GM12878 (cell line): ENCODE results near the gene ZNF429. TPM values are rescaled to one million over a fixed set of nuclear protein-coding genes. Genes with fewer than 3 reads are reported as not detected.

ENCODE experiments used
- ATAC-seq: fragments of 200-7000 bp; cut with Tn5 transposase; 3 replicates; pipeline ENCODE4 v1.9.1; 2020; ENCODE audit warnings: mild to moderate bottlenecking, moderate library complexity
- BruUV-seq: library from RNA; stranded (reverse); fragments of 400-500 nt; replicated peaks from 2 replicates; lab custom pipeline; 2021; lab: Mats Ljungman, UMichigan
- CTCF ChIA-PET: fragments of 300-600 bp; sonication (Branson Sonifier 250); formaldehyde crosslinking; extraction: SDS; loops from one replicate; lab custom pipeline; 2021; ENCODE audit warnings: inconsistent platforms; lab: Yijun Ruan, JAX
- POLR2A ChIA-PET: fragments of 350-600 bp; formaldehyde crosslinking; extraction: SDS; loops from one replicate; lab custom pipeline; 2021; ENCODE audit warnings: inconsistent platforms; lab: Charles Lee
- RAD21 ChIA-PET: fragments of 300-600 bp; sonication (Branson Sonifier 250); formaldehyde crosslinking; loops from one replicate; lab custom pipeline; 2023; ENCODE audit warnings: antibody characterized with exemption; ENCODE audit not compliant: unreplicated experiment; lab: Charles Lee
- SMC1A ChIA-PET: fragments of 300-600 bp; sonication (Branson Sonifier 250); formaldehyde crosslinking; loops from one replicate; lab custom pipeline; 2023; ENCODE audit not compliant: unreplicated experiment, uncharacterized antibody; lab: Charles Lee
- DNase-seq: peaks from one replicate; pipeline ENCODE4 v3.0.0-alpha.2; 2011; ENCODE audit warnings: low read depth, low spot score
- FAIRE-seq: peaks from 3 replicates; lab custom pipeline; 2011; peaks lifted over from hg19 to GRCh38; lab: Jason Lieb, UNC
- H2AFZ ChIP-seq: 2 replicates; pipeline ENCODE4 v1.6.0; 2011; ENCODE audit warnings: low read depth, low read length, control low read depth; ENCODE audit not compliant: control insufficient read depth
- H3K27ac ChIP-seq: 2 replicates; pipeline ENCODE4 v1.5.1; 2011; ENCODE audit warnings: control low read depth; ENCODE audit not compliant: control insufficient read depth, insufficient read depth
- H3K27me3 ChIP-seq, 2 experiments: replicated peaks in 1 of 2; 2 replicates each; pipeline versions ENCODE4 v1.6.0 to v1.6.1; 2011; ENCODE audit warnings: low read length in 1 of 2; ENCODE audit not compliant: control insufficient read depth in 2 of 2, insufficient read depth in 2 of 2
- H3K36me3 ChIP-seq, 2 experiments: 2 replicates each; pipeline ENCODE4 v1.5.1; 2011; ENCODE audit warnings: low read length in 1 of 2; ENCODE audit not compliant: control insufficient read depth in 2 of 2, insufficient read depth in 2 of 2
- H3K4me1 ChIP-seq: 2 replicates; pipeline ENCODE4 v1.6.1; 2011; ENCODE audit warnings: mild to moderate bottlenecking, low read length, moderate library complexity, mixed read lengths; ENCODE audit not compliant: control insufficient read depth, insufficient read depth
- H3K4me2 ChIP-seq: 2 replicates; pipeline ENCODE4 v1.6.0; 2011; ENCODE audit warnings: control low read depth; ENCODE audit not compliant: control insufficient read depth, insufficient read depth
- H3K4me3 ChIP-seq: fragments of 200-600 bp; sonication (generic); 2 replicates; pipeline ENCODE4 v1.5.1; 2016
- H3K79me2 ChIP-seq: 2 replicates; pipeline ENCODE4 v1.6.0; 2011; ENCODE audit warnings: low read length; ENCODE audit not compliant: control insufficient read depth, insufficient read depth
- H3K9ac ChIP-seq: 2 replicates; pipeline ENCODE4 v1.8.0; 2011; ENCODE audit warnings: low read length, control low read depth, mixed read lengths; ENCODE audit not compliant: control insufficient read depth, insufficient read depth
- H3K9me3 ChIP-seq: replicated peaks from 3 replicates; pipeline ENCODE4 v1.5.1; 2011; ENCODE audit warnings: mild to moderate bottlenecking, low read length; ENCODE audit not compliant: control insufficient read depth, insufficient read depth
- H4K20me1 ChIP-seq: 2 replicates; pipeline ENCODE4 v1.6.0; 2011; ENCODE audit not compliant: control insufficient read depth, insufficient read depth
- BMI1 ChIP-seq: fragments of 450-650 bp; IDR thresholded peaks from 2 replicates; pipeline ENCODE4 v1.6.1; 2016; ENCODE audit warnings: mild to moderate bottlenecking, moderate library complexity, borderline replicate concordance
- CREB1 ChIP-seq: IDR thresholded peaks from 2 replicates; pipeline ENCODE4 v1.6.1; 2012; ENCODE audit warnings: low read depth, mild to moderate bottlenecking, inconsistent platforms
- EZH2 ChIP-seq: IDR thresholded peaks from 2 replicates; pipeline ENCODE4 v1.6.1; 2012; ENCODE audit warnings: low read depth, mild to moderate bottlenecking, control low read depth, inconsistent platforms, low read length, borderline replicate concordance; ENCODE audit not compliant: control insufficient read depth
- FOXK2 ChIP-seq: fragments of 450-650 bp; IDR thresholded peaks from 2 replicates; pipeline ENCODE4 v1.6.1; 2017; ENCODE audit warnings: mild to moderate bottlenecking, moderate library complexity
- GABPA ChIP-seq: IDR thresholded peaks from 2 replicates; pipeline ENCODE4 v1.6.1; 2014; ENCODE audit warnings: antibody characterized with exemption, low read depth, mild to moderate bottlenecking, inconsistent platforms
- HCFC1 ChIP-seq: fragments of 150-350 bp; IDR thresholded peaks from 2 replicates; pipeline ENCODE4 v1.6.1; 2014; ENCODE audit warnings: low read length
- LARP7 ChIP-seq: fragments of 450-650 bp; IDR thresholded peaks from 2 replicates; pipeline ENCODE4 v1.6.1; 2017; ENCODE audit warnings: mild to moderate bottlenecking
- MEF2A ChIP-seq: IDR thresholded peaks from 2 replicates; pipeline ENCODE4 v1.6.1; 2011; ENCODE audit warnings: low read depth, mild to moderate bottlenecking, low read length, moderate library complexity; ENCODE audit not compliant: insufficient read depth
- RBBP5 ChIP-seq: fragments of 200-600 bp; sonication (generic); conservative IDR thresholded peaks from 2 replicates; pipeline ENCODE4 v1.6.1; 2016
- SMC3 ChIP-seq: IDR thresholded peaks from 2 replicates; pipeline ENCODE4 v1.6.1; 2011; ENCODE audit warnings: low read length, improper control_type of control experiment, borderline replicate concordance
- STAT1 ChIP-seq: fragments of 450-650 bp; conservative IDR thresholded peaks from 2 replicates; pipeline ENCODE4 v1.6.1; 2014; ENCODE audit warnings: antibody characterized with exemption, mild to moderate bottlenecking
- TCF7 ChIP-seq: IDR thresholded peaks from 2 replicates; pipeline ENCODE4 v1.6.1; 2014; ENCODE audit warnings: antibody characterized with exemption, borderline replicate concordance
- WRNIP1 ChIP-seq: IDR thresholded peaks from 2 replicates; pipeline ENCODE4 v1.6.1; 2011; ENCODE audit warnings: low read depth, low read length, improper control_type of control experiment, borderline replicate concordance
- WGBS: methylation state at CpG from one replicate; pipeline ENCODE4 v1.1.6; 2016; ENCODE audit warnings: low lambda C conversion rate; ENCODE audit not compliant: insufficient replicate concordance, insufficient coverage; ENCODE audit errors: missing lambda C conversion rate; 5-methylcytosine and 5-hydroxymethylcytosine counted together
- in situ Hi-C: fragments of 300-500 bp; cut with MboI; formaldehyde crosslinking; loops from 9 replicates; pipeline ENCODE4 v1.14.3; 2018; ENCODE audit warnings: mixed read lengths
- intact Hi-C: fragments of 100-400 bp; cut with micrococcal nuclease; formaldehyde crosslinking; loops from one replicate; pipeline ENCODE4 v1.14.2; 2022; ENCODE audit not compliant: unreplicated experiment
- polyA plus RNA-seq, 11 experiments: library from polyadenylated mRNA; depleted of rRNA in 4 of 11; unstranded in 6 of 11; stranded (reverse) in 5 of 11; fragments of >200 nt; fragmentation: Nextera tagmentation in 4 of 11; fragmentation: Illumina TruSeq in 1 of 11; extraction: Ambion mirVana in 4 of 11; extraction: Trizol in 1 of 11; gene quantifications; 1 replicate in 1 of 11; 2 replicates in 10 of 11; pipeline versions ENCODE4 v1.2.1 to v1.2.3, GENCODE V29; 2011 to 2016; ENCODE audit warnings: inconsistent platforms in 2 of 11, missing spikeins in 2 of 11, low read depth in 1 of 11
- total RNA-seq, 4 experiments: library from RNA; depleted of rRNA in 3 of 4; stranded (reverse); fragments of >200 nt in 3 of 4; fragmentation: Illumina TruSeq in 1 of 4; extraction: Trizol in 1 of 4; gene quantifications; 2 replicates each; pipeline versions ENCODE4 v1.2.1 to v1.2.3, GENCODE V29; 2013 to 2021
- TF ChIP-seq, protein P1 (sequence below): fragments of 450-650 bp; formaldehyde crosslinking; IDR thresholded peaks from 2 replicates; pipeline ENCODE4 v1.4.0; 2020; ENCODE audit warnings: mild to moderate bottlenecking, moderate library complexity

ZNF429 gene
- total and polyA plus RNA-seq, 10 of the 15 experiments (the other 5 are each of a cell fraction or from before 2014, with no cell fraction given), result 1.4 to 4.3 (median 2.8) TPM

GRCh38 chr19:21498651-21499050 is 6.8 kb upstream of the ZNF429 start:
- Histone ChIP-seq H3K36me3 (no peaks in the 10 kb centered on the region), H4K20me1 (no peaks in the 10 kb centered on the region), H3K4me3 (no peak overlapping the region), H3K4me1 (no peaks in the 10 kb centered on the region), H3K79me2 (no peaks in the 10 kb centered on the region), H2AFZ (no peak overlapping the region), H3K27me3 (no peaks in the 10 kb centered on the region), H3K27ac (no peak overlapping the region), H3K9ac (no peak overlapping the region), H3K9me3 (no peaks in the 10 kb centered on the region; the same call in 1 of the 3 replicates), H3K4me2 (no peak overlapping the region)
- in situ Hi-C loops, result no loop called here
- RAD21 ChIA-PET, result no interaction called here
- SMC1A ChIA-PET, result no interaction called here
- 82% methylated on average over 2 of the region's 2 CpGs for WGBS
- ATAC-seq (no peak), DNase-seq (no peak), FAIRE-seq (no peak)
- CTCF ChIA-PET, result no interaction called here
- intact Hi-C loops, result no loop called here
- TF ChIP-seq WRNIP1 (no peak), MEF2A (no peak), GABPA (no peak), CREB1 (no peak), FOXK2 (no peak), HCFC1 (no peak), BMI1 (no peak), EZH2 (no peak), RBBP5 (no peak), LARP7 (no peak), STAT1 (no peak), SMC3 (no peak), TCF7 (no peak)
- TF ChIP-seq, protein P1, sequence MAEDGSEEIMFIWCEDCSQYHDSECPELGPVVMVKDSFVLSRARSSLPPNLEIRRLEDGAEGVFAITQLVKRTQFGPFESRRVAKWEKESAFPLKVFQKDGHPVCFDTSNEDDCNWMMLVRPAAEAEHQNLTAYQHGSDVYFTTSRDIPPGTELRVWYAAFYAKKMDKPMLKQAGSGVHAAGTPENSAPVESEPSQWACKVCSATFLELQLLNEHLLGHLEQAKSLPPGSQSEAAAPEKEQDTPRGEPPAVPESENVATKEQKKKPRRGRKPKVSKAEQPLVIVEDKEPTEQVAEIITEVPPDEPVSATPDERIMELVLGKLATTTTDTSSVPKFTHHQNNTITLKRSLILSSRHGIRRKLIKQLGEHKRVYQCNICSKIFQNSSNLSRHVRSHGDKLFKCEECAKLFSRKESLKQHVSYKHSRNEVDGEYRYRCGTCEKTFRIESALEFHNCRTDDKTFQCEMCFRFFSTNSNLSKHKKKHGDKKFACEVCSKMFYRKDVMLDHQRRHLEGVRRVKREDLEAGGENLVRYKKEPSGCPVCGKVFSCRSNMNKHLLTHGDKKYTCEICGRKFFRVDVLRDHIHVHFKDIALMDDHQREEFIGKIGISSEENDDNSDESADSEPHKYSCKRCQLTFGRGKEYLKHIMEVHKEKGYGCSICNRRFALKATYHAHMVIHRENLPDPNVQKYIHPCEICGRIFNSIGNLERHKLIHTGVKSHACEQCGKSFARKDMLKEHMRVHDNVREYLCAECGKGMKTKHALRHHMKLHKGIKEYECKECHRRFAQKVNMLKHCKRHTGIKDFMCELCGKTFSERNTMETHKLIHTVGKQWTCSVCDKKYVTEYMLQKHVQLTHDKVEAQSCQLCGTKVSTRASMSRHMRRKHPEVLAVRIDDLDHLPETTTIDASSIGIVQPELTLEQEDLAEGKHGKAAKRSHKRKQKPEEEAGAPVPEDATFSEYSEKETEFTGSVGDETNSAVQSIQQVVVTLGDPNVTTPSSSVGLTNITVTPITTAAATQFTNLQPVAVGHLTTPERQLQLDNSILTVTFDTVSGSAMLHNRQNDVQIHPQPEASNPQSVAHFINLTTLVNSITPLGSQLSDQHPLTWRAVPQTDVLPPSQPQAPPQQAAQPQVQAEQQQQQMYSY (CRISPR knock-in tag), result no peak
- POLR2A ChIA-PET, result no interaction called here
- no TSS peak for BruUV-seq
